BJ (cell line): Measurements from ENCODE around the gene ARHGEF38. TPM values are rescaled to one million over a fixed set of nuclear protein-coding genes. Genes with fewer than 3 reads are reported as not detected.
A peak's percentile ranks its signal among the peaks of the same experiment; 100 is the strongest.

Experiments
- CTCF ChIA-PET: fragments of 350-600 bp; formaldehyde crosslinking; extraction: SDS; loops from one replicate; lab custom pipeline; 2021; ENCODE audit warnings: antibody characterized with exemption, inconsistent platforms; lab: Yijun Ruan, JAX
- POLR2A ChIA-PET: fragments of 300-600 bp; sonication (Branson Sonifier 250); formaldehyde crosslinking; extraction: SDS; loops from one replicate; lab custom pipeline; 2021; ENCODE audit warnings: antibody characterized with exemption; lab: Charles Lee
- DNase-seq: peaks from one replicate; pipeline ENCODE4 v3.0.0-alpha.2; 2011; ENCODE audit warnings: low read depth
- H3K27me3 ChIP-seq: 2 replicates; pipeline ENCODE4 v1.6.0; 2011; ENCODE audit warnings: low read length; ENCODE audit not compliant: control insufficient read depth, insufficient read depth
- H3K36me3 ChIP-seq: 2 replicates; pipeline ENCODE4 v1.5.1; 2011; ENCODE audit warnings: low read length; ENCODE audit not compliant: control insufficient read depth, insufficient read depth
- H3K4me3 ChIP-seq: 2 replicates; pipeline ENCODE4 v1.5.1; 2011; ENCODE audit warnings: low read depth, mild to moderate bottlenecking, control low read depth, low read length
- polyA plus RNA-seq: library from polyadenylated mRNA; depleted of rRNA; stranded (reverse); fragments of >200 nt; gene quantifications from 2 replicates; pipeline ENCODE4 v1.2.3, GENCODE V29; 2011
- TF ChIP-seq, protein P1 (sequence below): IDR thresholded peaks from 2 replicates; pipeline ENCODE4 v1.5.1; 2011; ENCODE audit warnings: low read depth, mild to moderate bottlenecking, control low read depth, inconsistent platforms, low read length, moderate library complexity; ENCODE audit not compliant: insufficient read depth

The ARHGEF38 gene
- polyA plus RNA-seq, 1 experiment = not detected

DNA sequence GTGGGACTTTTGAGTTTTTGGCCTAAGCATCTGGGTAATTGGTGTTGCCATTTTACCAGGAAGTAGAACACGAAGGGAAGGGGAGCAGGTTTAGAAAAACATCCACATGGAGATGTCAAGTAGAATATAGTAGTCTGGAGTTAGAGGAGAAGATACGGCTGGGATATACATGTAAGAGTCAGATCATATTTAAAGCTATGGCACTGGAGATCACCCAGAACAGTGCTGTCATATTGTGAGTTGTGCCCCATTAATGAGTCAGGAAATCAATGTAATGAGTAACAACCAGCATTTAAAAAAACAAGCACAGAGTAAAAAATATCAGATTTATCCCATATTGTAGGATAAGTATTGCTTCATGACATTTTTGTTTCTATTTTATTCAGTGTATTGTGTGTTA, 160.3 kb downstream of the ARHGEF38 start:
- ChIA-PET CTCF (no interaction called here), POLR2A (no interaction called here)
- Histone ChIP-seq H3K27me3 (no peaks in the 10 kb centered on the region), H3K36me3 (no peaks in the 10 kb centered on the region), H3K4me3 (no peak overlapping the region)
- no peak for DNase-seq
- TF ChIP-seq, protein P1, sequence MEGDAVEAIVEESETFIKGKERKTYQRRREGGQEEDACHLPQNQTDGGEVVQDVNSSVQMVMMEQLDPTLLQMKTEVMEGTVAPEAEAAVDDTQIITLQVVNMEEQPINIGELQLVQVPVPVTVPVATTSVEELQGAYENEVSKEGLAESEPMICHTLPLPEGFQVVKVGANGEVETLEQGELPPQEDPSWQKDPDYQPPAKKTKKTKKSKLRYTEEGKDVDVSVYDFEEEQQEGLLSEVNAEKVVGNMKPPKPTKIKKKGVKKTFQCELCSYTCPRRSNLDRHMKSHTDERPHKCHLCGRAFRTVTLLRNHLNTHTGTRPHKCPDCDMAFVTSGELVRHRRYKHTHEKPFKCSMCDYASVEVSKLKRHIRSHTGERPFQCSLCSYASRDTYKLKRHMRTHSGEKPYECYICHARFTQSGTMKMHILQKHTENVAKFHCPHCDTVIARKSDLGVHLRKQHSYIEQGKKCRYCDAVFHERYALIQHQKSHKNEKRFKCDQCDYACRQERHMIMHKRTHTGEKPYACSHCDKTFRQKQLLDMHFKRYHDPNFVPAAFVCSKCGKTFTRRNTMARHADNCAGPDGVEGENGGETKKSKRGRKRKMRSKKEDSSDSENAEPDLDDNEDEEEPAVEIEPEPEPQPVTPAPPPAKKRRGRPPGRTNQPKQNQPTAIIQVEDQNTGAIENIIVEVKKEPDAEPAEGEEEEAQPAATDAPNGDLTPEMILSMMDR = no peak

DNA sequence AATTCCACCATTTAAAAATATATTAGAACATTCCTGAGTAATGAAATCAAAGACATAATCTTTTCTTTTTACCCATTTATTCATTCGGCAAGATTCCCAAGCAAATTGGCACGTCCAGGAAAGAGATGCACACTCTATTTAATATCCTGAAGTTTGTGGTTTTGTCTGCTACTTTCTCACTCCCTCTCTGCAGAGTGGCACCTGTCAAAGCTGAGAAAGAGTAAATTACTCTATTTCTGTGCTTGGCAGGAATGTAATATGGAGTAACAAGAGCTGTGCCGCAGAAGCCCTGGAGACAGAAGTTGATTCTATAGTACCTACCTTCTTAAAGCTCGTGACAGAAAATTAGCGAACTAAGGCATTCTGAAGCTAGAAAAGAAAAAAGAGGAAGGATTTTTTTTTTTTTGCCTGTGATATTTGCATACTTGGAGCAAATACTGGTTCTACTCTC, 161.7 kb downstream of the ARHGEF38 start:
- Histone ChIP-seq H3K27me3 (no peaks in the 10 kb centered on the region), H3K36me3 (0 out of 2 replicates have a peak, but pooled peaks cover under 1% of the 10 kb centered on the region), H3K4me3 (no peak overlapping the region)
- TF ChIP-seq, protein P1 = no peak
- ChIA-PET CTCF (interaction anchor here (0.9 to 1.3 kb wide), 2 partner anchors 9 to 265 kb away, joined by 5 to 6 read pairs; no protein-coding TSS in a partner anchor), POLR2A (no interaction called here)
- DNase-seq = no peak

DNA sequence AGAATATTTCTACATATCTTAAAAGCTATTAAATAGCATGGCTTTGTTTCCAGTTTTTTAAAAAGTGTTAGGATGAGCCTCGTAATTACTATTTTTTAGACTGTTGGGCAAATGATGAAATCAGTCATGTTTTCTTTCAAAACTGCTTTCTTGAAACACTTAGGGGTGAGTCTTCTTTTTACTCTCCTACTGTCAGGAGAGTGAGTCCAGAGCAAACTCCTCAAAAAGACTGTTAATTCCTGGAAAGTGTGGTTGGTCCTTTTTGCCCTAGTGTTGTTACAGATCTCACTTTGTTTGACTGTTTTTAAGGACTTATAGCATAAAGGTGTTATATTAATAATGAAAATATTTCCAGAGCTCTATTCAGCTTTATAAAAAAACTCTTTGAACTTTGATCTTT, 162.5 kb downstream of the ARHGEF38 start:
- CTCF ChIA-PET = interaction anchor here (0.8 to 1.3 kb wide), 2 partner anchors 12 to 264 kb away, joined by 3 to 6 read pairs; no protein-coding TSS in a partner anchor
- no peak for DNase-seq

DNA sequence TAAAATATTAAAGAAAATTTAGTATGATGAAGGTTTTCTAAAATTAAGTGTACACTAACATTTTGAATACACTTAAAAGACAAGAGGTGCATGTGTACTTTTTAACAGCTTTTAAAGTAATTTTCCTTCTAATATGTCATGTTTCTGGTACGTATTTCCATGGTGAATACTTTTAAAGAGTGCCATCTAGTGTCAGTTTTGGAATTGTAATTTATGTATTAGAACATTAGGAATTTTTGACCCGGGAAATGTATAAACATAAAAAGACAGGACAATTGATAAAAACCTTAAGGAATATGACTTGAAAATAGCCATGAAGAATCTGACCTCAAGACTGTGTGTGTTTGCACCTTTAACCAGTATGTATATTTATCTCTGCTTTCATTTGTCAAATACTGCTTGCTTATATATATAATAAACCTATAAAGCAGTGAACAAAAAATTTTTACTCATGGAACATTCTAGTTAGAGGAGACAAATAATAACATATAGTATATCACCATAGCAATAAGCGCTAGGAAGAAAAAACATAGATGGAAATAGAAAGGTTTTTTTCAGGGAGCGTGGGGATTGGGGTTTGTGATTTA, 163.4 kb downstream of the ARHGEF38 start:
- CTCF ChIA-PET = interaction anchor here (0.7 to 1.3 kb wide), 4 partner anchors 11 to 263 kb away, joined by 3 to 6 read pairs (median 3); no protein-coding TSS in a partner anchor
- H3K27me3 ChIP-seq = no peaks in the 10 kb centered on the region
- POLR2A ChIA-PET = no interaction called here
- no peak for DNase-seq
- H3K36me3 ChIP-seq = 0 out of 2 replicates have a peak, but pooled peaks cover 3% of the 10 kb centered on the region
- no peak overlapping the region for H3K4me3 ChIP-seq
- TF ChIP-seq, protein P1 = peak; percentile 41; the same call in 1 of the 2 replicates

More for the DNA sequence above, 162.5 kb downstream of the ARHGEF38 start:
- no peaks in the 10 kb centered on the region for H3K27me3 ChIP-seq
- H3K36me3 ChIP-seq = 0 out of 2 replicates have a peak, but pooled peaks cover 3% of the 10 kb centered on the region
- no peak overlapping the region for H3K4me3 ChIP-seq
- POLR2A ChIA-PET = no interaction called here
- TF ChIP-seq, protein P1 = no peak

DNA sequence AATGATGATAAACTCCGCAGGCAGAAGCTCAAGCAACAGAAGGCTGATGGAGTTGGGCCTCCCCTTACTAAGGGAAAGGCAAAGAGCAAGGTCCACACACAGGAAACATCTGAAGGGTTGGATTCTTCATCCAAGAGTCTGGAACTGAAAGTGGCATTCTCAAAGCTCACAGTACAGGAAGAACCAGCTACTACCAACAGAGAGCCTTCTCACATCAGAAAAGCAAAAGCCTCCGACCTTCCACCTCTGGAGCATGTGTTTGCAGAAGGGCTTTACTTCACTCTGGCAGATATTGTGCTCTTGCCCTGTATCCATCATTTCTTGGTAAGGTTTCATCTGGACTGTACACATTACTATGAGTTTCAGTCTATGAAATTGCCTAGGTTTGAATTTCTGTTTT, 166.8 kb downstream of the ARHGEF38 start:
- TF ChIP-seq, protein P1 = no peak
- Histone ChIP-seq H3K36me3 (0 out of 2 replicates have a peak, but pooled peaks cover 3% of the 10 kb centered on the region), H3K4me3 (no peak overlapping the region), H3K27me3 (no peaks in the 10 kb centered on the region)
- ChIA-PET POLR2A (no interaction called here), CTCF (interaction anchor here (1.0 kb wide), 1 partner anchor 198 kb away, joined by 4 read pairs; no protein-coding TSS in a partner anchor)
- no peak for DNase-seq
